Activated CD8-positive, alpha-beta memory T cell treated with anti-CD3 and anti-CD28 coated beads for 24 hours (primary cell): ENCODE results near the gene TNFRSF6B.
"Not testable (repeated sequence)": the region's sequence is repeated elsewhere in the genome, so short reads cannot be mapped to it uniquely, and the experiment has no call there.

ENCODE experiments used
- DNase-seq: peaks from one replicate; pipeline ENCODE4 v3.0.0-alpha.2; 2020

TNFRSF6B gene

DNA sequence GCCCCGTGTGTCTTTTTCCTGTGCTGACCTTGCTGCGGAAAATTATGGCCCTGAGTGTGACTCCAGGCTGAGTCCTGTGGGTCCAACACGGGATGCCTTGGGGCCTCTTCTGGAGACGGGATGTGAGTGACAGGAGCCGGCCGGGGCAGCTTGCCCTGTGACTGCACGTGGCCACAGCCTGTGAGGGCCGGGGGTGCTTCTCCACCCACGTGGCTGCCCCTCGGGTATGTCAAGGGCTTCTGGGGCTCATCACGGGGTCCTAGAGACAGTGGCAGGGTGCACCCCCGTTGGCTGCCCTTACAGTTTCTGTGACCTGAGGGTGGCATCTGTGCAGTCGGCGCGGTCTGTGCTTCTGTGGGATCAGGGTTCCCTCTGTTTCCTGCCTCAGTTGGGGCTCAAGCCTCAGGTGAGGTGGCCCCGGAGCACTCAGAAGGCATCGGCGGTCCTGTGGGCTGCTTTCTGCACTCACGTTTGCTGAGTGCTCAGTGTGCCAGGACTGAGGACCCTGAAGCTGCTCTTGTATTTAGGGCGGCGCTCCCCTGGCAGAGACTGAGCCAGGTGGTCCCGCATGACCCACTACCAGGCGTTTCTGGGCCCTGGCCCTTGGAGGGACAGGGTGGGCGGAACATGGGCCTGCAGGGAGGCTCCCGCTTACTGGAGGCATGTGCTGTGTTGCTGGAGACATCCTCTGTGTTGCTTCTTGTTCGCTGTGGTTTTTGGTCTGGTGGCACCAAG is 33.0 kb upstream of the TNFRSF6B start:
- DNase-seq, result no peak

DNA sequence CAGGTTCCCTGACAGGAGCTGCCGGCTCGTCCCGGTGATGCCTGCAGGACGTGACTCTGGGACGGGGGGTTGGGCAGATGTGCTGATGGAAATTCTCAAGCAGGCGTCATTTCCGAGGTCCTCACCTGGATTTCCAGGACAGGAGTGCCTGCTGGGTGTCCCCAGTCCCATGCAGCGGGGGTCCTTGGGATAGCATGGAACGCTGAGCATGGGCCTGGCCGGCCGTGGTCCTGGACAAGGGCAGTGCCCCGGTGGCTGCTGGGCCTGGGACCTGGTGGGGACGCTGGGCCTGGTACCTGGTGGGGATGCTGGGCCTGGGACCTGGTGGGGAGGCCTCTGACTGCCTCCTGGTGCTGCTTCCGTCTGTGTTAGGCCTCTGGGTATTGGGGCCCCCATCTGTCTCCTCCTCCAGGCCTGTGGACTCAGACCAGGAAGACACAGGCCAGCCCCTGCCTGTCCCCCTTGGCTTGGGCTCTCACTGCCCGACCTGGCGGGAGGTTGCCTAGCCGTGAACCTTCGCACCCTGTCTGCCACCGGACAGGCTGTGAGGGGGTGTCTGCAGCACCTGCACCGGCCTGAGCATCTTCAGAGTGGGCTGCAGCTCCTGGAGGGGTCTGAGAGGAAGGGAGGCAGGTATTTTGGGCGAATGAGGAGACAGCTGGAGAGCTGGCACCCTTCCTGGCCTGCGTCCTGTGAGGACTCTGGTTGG is 32.2 kb upstream of the TNFRSF6B start:
- no peak for DNase-seq

GRCh38 chr20:63664861-63665594 is 31.4 kb upstream of the TNFRSF6B start:
- no peak for DNase-seq

- DNase-seq, result no peak
Observed at GRCh38 chr20:63665708-63666107, 30.7 kb upstream of the TNFRSF6B start.

DNA sequence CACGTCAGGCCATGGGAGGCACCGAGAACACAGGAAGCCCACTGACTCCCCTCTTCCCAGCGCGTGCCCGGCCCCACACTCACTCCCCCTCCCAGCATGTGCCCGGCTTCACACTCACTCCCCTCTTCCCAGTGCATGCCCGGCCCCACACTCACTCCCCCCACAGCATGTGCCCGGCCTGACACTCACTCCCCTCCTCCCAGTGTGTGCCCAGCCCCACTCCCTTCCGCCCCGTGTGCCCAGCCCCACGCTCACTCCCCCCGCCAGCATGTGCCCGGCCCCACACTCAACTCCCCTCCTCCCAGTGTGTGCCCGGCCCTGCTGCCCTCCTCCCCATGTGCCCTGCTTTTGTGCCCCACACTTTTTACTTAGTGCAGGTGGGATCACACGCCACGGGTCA is 28.6 kb upstream of the TNFRSF6B start:
- DNase-seq, result no peak

DNA sequence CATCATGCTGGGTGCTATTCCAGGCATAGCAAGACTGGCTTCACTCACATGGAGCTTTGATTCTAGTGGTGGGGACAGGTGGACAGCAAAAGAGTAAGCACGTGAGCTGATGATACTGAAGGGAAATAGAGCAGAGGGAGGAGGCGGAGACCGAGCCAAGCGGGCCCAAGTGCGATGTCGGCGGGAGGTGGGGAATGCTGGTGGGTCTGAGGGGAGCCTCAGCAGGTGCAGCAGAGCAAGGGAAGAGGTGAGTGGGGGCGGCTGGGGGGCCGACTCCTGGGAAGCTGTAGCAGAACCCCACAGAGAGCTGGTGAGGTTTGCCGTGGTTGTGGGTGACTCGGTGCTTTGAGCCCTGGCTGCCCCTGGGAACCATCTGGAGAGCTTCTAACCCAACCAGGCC is 28.1 kb upstream of the TNFRSF6B start:
- no peak for DNase-seq

- DNase-seq, result not testable (repeated sequence)
Observed at GRCh38 chr20:63671695-63672094, 24.8 kb upstream of the TNFRSF6B start.

- DNase-seq, result no peak
Observed at GRCh38 chr20:63672666-63673065, 23.8 kb upstream of the TNFRSF6B start.

DNA sequence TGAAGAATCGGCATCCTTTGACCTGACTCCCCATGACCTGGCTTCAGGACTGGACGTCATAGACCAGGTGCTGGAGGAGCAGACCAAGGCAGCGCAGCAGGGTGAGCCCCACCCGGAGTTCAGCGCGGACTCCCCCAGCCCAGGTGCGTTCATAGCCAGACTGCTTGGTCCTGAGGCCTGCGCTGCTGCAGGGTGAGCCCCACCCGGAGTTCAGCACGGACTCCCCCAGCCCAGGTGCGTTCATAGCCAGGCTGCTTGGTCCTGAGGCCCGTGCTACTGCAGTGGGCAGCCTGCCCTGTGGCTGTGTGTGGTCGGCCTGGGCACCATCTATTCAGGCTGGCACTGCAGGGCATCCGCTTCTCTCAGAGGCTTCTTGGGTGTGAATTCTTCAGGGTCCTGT is 22.5 kb upstream of the TNFRSF6B start:
- DNase-seq, result no peak

DNA sequence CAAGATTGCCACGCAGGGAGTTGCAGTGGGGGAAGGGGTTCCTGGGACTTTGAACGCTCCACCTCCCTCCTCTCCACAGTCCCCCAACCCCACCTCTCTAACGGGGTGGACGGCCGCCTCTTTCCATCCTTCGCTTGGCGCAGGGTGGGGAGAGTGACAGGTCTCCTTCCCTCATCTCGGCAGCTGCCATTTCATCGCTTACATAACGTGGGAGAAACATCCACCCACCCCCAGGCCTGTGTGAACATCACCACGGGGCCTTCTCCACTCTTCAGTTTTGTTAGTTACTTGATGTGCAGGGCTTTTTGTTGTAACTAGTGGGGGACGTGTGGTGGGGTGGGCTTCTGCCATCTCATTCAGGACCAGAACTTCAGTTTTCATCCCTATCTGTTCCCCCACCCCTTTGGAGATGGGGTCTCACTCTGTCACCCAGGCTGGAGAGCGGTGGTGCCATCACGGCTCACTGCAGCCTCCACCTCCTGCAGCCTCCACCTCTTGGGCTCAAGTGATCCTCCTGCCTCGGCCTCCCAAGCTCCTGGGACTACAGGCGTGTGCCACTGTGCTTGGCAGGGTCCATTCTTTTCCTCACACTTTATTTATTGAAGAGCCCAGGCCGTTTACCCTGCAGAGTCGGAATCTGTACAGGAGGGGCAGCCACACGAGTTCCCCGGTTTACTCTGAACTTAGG is 20.6 kb upstream of the TNFRSF6B start:
- no peak for DNase-seq

DNA sequence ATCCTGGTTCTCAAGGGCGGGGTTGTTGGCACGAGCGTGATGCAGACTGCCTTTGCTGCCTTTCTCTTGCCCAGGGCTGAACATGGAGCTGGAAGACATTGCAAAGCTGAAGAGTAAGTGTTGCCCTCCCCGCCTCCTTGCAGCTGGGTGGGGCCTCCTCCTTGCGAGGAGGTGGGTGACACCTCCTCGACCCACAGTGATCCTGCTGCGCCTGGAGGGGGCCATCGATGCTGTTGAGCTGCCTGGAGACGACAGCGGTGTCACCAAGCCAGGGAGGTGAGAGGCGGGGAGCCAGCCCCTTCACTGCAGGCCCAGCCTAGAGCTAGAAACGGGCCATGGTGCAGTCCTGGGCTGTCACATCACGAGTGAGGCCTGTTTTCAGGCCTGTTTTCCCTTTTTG is 18.4 kb upstream of the TNFRSF6B start:
- DNase-seq, result no peak

DNA sequence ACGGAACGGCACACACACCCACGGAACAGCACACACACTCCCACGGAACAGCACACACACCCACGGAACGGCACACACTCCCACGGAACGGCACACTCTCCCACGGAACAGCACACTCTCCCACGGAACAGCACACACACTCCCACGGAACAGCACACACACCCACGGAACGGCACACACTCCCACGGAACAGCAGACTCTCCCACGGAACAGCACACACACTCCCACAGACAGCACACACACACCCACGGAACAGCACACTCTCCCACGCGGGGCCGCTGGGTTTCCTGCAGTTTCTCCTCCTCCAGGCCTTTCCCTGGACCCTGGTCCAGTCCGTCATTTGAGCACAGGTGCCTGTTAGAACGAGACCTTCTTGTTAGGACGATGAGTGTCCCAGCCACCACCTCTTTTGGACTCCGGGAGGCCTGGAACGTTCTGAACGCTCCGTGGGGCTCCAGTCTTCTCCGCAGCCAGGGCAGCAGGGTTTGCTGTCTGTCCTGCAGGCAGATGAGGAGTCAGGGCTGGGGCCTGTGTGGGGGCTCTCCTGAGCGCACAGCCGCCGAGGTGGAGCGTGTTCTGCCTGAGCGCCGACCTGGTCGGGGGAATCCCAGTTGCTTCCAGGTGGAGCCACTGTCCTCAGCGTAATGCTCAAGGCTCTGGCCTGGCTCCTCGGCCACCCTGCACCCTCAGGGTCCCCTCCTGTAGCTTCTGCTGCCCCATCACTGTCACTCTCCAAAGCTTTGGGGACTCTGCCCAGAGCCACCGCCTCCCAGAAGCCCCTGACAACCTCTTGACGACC is 17.6 kb upstream of the TNFRSF6B start:
- no peak for DNase-seq

GRCh38 chr20:63679799-63680305 is 16.6 kb upstream of the TNFRSF6B start:
- DNase-seq, result no peak

- DNase-seq, result no peak
Observed at GRCh38 chr20:63680427-63680826, 16.0 kb upstream of the TNFRSF6B start.

- DNase-seq, result no peak
Observed at GRCh38 chr20:63680857-63681608, 15.4 kb upstream of the TNFRSF6B start.

- DNase-seq, result no peak
Observed at GRCh38 chr20:63681609-63682142, 14.8 kb upstream of the TNFRSF6B start.

DNA sequence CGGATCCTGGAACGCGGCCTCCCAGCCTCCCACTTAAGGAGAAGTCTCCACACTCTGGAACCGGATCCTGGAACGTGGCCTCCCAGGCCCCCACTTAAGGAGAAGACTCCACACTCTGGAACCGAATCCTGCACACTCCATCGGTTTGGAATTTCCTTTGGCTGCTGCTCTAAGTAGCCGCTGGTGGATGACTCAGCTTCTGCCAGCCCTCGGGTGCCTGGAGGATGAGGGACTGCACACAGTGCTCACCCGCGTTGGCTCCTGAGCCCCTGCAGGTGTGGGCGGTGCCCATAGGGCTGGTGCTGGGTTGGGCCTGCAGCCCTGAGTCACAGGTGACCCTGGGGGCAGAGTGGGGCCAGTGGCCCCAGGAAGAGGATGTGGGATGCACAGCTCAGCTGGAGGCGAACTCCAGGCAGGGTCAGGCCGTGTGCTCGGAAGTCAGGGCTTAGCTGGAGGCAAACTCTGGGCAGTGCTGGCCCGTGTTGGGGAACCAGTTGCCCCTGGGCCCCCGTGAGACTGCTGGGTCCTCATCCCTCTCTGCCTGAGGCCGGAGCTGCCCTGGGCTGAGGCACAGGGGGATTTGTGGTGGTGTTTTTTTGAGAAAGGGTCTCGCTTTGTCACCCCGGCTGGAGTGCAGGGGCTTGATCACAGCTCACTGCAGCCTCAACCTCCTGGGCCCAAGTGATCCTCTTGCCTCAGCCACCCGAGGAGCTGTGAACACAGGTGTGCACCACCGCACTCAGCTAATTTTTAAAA is 13.9 kb upstream of the TNFRSF6B start:
- no peak for DNase-seq

DNA sequence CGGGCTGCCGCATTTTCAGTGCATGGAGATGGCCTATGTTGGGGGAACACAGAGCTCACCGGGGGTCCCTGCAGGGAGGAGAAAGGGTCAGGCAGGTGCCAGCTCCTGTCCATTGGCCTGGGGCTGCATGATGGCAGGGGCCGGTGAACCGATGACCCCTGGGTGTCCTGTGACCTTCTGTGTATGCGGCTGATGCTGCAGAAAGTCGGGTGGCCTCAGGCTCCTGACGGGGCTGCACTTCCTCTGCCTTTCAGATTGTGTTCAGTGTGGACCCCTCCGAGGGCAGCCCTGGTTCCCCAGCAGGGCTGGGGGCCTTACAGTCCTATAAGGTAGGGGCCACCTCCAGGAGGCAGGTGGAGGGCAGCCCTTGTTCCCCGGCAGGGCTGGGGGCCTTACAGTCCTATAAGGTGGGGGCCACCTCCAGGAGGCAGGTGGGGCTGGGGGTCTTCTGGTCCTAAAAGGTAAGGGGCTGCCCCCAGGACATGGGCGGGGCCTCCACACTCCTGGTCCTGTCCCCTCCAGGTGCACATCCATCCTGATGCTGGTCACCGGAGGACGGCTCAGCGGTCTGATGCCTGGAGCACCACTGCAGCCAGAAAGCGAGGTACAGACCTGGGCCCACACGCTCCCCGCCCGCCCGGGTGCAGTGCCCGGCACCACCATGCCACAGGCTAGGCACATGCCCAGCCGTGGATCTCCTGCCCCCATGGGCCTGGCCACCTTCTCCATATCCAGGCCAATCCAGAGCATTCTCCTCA is 11.0 kb upstream of the TNFRSF6B start:
- DNase-seq, result no peak

DNA sequence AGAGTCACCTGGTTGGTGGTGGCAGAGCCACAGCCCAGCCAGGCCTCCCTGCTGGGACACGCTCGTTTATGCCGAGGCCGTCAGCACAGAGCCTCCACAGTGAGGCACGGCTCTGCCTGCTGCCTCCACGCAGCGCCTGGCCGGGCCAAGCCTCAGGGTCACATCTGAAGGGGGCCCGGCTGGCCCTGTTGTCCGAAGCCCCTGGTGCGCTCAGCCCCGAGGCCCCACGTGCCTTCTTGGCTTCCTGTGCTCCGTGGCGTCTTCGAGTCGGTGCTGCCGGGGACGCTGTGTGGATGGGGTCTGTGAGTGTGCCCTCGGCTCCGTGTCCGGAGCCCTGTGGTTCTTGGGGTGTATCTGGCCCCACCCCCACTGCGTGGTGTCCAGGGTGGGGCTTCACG is 10.4 kb upstream of the TNFRSF6B start:
- no peak for DNase-seq
